HK-2 (cell line): ENCODE measurements around the gene ERG.

Experiments used
- DNase-seq: peaks from one replicate; pipeline ENCODE4 v3.0.0-alpha.2; 2018; ENCODE audit not compliant: unreplicated experiment

ERG gene

DNA sequence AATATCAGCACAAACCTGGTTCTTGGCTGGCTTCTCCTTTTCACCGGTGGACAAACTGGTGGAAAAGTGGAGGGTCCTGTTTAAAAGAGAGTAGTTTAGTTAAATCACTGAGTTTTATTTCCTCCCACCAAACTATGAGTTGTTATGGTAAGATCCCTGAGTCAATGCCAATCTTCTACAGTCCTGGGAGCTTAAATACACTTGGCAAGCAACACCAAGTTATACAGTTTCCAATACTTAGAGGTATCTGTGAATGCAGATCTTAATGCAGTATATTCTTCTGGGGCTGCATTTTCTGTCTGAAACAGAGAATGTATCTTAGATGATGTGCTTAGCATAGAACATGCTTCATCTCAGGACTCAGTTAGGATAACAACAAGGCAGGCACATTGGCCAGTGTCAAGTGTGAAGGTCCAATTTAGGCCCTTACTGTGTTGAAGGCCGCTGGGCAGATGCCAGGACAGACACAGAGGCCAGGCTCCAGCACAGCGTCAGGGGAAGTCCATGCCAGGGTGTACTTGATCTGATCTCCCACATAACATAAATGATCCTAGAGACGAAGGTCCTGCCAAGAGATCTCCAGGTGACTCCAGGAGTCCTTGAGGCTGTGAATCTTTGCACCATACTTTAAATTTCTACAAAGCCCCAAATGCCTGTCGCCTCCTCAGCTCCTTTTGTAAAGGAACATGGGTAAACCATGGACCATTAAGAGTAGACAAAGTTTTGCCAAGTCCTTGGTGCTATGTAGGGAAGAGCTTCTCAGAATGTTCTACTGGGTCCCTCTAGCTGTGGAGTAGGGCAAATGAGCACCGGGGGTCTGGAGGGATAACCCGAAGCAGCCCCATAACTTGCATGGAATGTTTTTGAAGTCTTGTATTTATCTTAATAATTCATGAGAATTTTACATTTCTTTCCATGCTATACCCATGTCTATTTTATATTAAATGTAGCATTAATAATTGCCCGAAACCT, 164.7 kb downstream of the ERG start:
- no peak for DNase-seq

DNA sequence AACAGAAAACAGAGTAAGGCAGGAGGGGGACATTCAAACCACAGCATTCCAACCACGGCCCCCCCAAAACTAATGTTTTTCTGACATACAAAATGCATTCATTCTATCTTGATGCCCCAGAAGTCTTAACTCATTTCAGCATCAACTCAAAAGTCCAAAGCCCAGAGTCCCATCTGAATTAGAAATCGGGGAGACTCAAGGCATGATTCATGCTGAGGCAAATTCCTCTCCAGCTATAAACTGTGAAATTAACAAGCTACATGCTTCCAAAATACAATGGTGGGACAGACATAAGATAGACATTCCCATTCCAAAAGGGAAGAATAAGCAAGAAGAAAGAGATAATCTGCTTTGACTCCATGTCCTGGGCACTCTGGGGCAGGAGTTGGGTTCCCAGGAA, 167.6 kb downstream of the ERG start:
- DNase-seq: no peak
